Measurements from ENCODE around the gene SELENOO.
A peak's percentile ranks its signal among the peaks of the same experiment; 100 is the strongest.

The SELENOO gene

GRCh38 chr22:50238755-50239154 is 37.9 kb downstream of the SELENOO start:
- DNase-seq (ENCODE audit: low spot score), result no peak

GRCh38 chr22:50242406-50242949 is 41.7 kb downstream of the SELENOO start:
- DNase-seq (ENCODE audit: low spot score), result no peak

DNA sequence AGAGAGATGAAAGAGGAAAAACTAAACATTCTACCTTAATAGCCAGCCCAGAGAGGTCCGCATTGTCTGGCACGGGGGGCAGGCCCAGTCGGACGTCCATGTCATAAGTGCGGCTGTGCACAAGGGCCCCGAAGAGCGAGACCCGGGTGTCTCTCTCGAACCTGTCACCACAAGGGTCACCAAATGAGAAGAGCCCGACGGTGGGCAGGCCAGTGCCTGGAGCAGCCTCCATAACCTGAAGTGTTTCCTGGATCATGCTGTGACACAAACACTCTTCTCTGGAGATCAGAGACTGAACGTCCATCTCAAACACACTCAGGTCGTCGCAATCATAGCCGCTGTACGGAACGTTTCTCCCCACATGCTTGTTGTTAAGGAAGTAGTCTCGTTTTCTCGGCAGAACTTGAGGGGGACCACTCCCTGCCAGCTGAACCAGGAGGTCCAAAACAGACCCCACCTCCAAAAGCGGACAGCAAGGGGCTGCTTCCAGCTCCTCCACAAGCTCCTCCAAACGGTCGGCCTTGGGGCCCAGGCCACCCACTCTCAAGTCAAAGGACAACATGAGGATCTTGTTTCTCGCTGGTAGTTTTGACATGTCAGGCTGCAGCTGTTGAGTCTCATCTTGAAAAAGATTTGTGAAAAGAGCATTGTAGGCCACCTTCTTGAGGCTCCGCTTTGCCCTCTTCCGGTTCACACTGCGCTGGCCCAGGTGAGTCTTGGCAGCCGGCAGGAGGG is 43.0 kb downstream of the SELENOO start:
- no peak for DNase-seq (ENCODE audit: low spot score)

GRCh38 chr22:50244420-50245213 is 43.8 kb downstream of the SELENOO start, which contains the start of gene TUBGCP6:
TUBGCP6 (minus strand) TSS chr22:50245023; CDS start chr22:50244459, 564 bp downstream.
- DNase-seq (ENCODE audit: low spot score), result peak; percentile 96

- DNase-seq (ENCODE audit: low spot score), result no peak
Observed at GRCh38 chr22:50245214-50246072, 44.6 kb downstream of the SELENOO start.

DNA sequence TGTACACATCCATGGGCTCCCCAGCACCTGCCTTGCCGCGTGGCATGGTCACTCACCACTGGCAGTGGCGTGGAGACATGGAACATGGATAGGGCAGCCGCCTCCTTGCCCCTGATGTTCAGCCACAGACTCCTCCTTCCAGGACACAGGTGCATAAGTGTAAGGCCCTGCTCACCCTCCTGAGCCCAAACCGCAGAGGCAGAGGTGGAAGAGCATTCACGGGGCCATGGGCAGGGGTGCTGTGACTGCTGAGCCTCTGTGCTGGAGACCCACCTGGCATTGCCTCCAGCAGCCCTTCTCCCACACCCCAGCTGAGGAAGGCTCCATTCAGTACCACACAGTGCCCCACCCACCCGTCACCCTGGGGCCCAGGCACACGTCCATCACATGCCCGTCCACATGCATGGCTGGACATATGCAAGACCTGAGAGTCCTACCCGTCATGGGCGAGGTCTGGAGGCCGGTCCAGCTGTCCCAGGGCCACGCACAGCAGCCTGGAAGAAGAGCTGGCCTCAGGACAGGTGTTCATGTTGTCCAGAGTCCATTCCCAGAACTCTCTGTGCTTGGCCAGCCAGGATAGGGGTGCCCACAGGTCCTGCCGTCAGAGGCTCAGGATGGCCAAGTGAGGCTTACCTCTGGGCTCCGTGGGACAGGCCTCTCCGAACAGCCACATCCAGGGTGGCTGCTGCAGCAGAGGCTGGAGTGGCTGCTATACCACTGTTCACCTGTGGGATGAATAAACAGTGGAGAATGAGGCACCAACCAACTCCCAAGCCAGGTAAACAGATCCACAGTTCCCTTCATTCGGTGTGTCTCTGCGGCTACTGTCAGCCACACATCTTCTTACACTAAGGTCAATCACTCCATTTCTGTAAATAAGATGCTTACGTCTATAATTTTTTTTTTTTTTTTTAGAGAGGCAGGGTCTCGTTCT is 45.7 kb downstream of the SELENOO start:
- DNase-seq (ENCODE audit: low spot score), result no peak

DNA sequence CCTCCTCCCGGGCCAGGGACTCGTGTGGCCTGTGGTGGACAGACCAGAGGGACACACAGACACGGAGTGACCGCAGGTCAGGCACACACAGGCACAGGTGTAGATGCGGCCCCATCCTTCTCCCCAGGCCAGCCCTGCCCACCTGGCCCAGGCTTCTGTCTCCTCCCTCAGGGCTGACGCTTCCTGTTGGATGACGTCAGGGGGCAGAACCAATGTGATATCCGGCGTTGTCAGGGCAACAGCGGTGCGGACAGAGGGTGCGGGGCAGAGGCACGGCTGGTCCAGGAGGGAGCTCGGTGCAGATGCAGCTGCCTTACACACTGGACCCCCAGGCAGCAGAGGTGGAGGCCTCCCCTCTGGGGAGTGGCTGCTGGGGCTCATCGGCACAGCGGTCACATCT is 46.9 kb downstream of the SELENOO start:
- no peak for DNase-seq (ENCODE audit: low spot score)

DNA sequence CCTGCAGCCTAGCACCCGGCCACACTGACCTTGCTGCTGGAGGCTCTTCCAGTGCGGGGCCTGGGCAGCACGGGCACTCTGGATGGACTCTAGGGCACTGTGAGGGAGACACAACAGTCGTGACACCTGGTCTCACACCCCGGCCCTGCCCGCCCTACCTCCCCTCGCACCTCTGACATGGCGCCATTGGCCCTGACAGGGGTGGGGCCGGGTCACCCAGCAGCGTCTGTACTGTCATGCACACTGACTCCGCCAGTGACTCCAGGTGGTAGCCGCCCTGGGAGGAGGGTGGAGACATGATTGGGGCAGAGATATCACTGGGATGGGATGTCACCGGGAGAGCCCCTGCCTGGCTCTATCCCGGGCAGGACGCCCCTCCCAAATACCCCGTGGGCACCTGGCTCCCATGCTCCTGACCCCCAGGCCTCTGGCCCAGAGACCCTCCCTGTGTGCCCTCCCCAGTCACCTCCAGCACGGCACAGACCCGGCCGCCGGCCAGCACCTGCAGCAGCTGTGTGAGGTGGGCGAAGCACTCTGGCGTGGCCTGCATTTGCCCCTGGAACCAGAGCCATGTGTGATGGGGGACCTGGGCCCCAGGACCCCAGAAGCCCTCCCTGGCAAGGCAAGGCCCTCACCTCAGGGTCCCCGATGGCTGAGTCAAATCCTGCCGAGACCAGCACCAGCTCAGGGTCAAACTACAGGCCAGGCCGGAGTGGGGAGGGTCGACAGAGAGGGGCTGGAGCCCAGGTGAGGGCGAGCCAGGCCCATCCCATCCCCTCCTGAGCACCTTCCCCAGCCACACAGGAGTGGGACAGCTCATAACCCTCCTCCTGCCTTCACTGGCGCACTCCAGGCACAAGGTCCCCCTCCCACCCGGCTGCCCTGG is 47.6 kb downstream of the SELENOO start:
- no peak for DNase-seq (ENCODE audit: low spot score)

DNA sequence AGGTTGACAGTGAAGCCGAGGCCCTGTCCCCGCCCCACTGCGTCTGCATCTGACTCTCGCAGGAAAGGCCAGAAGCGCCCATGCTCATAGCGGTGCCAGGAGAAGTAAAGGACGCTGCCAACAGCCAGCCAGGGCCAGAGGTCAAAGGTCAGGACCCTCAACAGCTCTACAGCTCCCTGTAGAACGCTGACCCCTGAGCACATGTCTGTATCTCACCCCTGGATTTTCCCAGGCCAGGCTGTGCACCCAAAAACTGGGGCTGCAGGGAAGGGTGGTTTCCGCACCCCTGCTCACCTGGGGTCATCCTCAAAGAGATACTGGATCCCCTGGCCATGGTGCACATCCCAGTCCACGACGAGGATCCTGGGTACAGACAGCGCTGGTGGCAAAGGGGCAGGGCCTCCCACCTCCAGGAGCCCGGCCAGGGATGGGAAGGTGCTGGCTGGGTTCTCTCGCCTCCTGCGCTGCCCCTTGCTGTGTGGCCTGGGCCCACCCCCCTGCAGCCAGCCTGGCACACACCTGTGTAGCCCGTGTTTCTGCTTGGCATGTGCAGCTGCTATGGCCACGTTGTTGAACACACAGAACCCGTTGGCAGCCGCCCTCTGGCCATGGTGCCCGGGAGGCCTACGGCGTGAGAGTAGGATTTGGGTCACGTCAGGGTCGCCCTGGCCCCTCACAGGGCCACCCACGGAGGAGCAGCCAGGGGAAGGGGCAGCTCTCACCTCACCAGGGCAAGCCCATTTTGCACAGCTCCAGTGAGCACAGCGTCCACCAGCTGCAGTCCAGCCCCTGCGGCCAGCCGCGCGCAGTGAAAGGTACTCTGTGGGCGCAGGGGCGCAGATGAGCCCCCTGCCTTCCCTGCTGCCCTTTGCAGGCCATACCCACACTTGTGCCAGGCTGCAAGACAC is 48.8 kb downstream of the SELENOO start:
- no peak for DNase-seq (ENCODE audit: low spot score)

- no peak for DNase-seq (ENCODE audit: low spot score)
Observed at GRCh38 chr22:50250249-50250554, 49.4 kb downstream of the SELENOO start.

GRCh38 chr22:50250555-50251476 is 50.0 kb downstream of the SELENOO start, which contains the start of gene HDAC10:
HDAC10 (minus strand) TSS chr22:50251265; CDS start chr22:50251032, 233 bp downstream.
- DNase-seq (ENCODE audit: low spot score), result peak; percentile 95

- DNase-seq (ENCODE audit: low spot score), result no peak
Observed at GRCh38 chr22:50251477-50252081, 50.8 kb downstream of the SELENOO start.

DNA sequence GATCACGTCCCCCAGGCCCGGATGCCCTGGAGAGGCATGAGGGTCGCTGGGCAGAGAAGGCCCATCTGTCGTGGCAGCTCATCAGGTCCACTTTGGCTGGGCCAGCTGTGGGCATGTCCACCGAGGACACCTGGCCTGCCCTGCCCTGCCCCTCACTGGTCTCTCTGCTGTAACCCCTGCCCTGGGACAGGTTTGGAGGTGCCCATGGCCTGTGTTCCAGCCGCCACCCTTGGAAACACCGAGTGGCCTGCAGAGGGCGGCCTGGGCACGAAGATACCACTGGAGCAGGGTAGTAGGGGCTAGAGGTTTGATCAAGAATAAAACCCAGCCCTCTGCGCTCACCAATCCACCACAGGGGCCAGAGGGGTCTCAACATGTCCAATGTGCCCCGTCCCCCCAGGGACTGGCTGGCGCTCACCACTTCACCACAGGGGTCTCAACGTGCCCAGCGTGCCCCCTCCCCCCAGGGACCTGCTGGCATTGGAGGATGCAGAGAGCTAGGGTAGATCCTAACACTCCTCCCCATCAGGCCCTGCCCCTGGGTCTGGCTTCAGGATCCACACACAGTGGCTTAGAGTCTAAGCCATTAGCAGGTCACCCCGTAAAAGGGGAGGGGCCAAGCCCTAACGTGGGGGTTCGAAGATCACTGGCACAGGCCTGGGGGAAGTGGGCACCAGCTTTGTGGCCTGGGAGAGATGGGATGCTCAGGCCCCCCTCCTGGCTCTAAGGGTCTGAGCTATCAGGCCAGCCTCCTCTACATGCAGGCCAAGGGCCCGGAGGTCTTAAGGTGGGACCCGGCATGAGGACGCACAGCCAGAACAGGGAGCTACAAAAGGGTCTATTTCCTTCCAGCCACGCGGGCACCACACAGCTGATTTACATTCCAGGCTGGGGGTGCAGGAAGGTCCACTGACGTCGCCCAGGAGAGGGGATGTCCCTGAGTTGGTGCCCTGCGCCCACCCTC is 51.6 kb downstream of the SELENOO start:
- peak; percentile 82 for DNase-seq (ENCODE audit: low spot score)

DNA sequence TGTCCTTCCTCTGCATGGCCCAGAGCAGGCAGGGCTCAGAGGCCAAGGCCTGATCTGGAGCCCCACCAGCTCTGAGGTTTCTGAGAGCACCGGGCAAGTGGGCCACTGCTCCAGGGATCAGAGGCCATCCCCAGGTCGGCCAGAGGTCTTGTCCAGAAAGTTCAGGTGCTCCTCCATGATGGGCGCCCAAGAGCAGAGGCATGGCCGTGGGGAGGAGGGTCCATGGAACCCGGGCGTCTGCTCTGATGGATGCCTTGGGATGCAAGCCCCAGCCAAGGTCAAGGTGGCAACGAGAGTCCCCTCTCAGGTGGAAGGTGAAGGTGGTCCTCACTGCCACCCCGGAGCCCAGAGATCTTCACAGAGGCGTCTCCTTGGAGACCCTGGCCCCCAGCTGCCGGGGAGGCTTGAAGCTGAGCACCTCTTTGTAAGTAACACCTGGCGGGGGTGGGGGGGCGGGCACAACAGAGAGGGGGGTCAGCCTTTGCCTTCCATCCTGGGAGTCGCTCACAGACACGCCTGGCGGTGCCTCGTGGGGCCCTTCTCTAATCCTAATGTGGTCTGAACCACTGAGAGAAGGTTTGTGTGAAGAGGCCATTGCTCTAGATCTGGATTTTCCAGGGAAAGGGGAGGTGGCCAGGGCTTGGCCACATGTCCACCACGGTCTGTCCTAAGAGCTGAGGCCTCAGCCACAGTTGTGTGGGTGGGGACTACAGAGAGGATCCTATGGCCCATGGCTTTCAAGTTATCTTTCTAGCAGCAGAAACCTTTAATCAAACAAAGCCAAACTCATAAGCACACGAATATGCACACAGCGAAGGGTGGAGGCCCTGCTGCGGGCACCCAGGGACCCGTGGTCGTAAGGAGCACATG is 52.5 kb downstream of the SELENOO start:
- no peak for DNase-seq (ENCODE audit: low spot score)

DNA sequence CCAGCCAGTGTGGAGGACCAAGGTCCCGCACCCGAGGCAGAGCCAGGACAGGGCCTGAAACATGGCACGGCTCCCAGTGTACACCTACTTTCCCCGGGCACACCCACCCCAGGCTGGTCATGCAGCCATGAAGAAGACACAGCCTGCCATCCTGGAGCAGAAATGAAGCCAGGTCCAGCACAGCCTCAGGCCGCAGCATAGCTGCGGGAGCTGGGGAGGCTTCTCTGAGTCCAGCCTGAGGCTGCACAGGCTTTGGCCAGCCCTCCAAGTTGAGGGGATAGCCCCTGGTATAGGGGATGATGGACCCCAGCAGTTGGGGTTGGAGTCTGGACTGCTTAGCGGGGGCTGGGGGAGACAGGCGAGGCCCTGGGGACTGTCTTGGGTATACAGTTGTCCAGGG is 53.1 kb downstream of the SELENOO start:
- no peak for DNase-seq (ENCODE audit: low spot score)
